NCI-H2107 treated with DMSO at 0.1 percent for 48 hours (cell line): ENCODE data around the gene SSX1.
"Not testable (repeated sequence)": the region's sequence is repeated elsewhere in the genome, so short reads cannot be mapped to it uniquely, and the experiment has no call there.

Experiments used
- DNase-seq: peaks from one replicate; lab custom pipeline; 2025; ENCODE audit not compliant: unreplicated experiment; lab: John Stamatoyannopoulos, UW

The SSX1 gene

GRCh38 chrX:48255062-48255796, at the start of gene SSX1:
SSX1 (plus strand) TSS chrX:48255392; CDS start chrX:48257242, 1,850 bp downstream.
- not testable (repeated sequence) for DNase-seq

DNA sequence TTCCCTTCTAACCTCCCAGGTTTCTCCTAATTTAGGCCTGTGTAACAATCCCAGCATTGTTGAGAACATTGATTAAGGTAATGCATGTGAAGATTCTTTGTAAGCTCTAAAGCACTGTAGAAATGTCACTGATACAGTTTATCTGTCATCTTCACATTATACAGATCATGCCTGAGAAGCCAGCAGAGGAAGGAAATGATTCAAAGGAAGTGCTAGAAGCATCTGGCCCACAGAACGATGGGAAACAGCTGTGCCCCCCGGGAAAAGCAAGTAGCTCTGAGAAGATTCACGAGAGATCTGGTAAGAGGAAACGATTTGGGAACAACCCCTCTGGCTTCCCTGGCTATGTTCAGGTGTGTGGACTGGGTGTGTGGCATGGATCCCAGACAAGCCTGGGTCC, 40.9 kb upstream of the SSX1 start:
- not testable (repeated sequence) for DNase-seq

GRCh38 chrX:48224196-48224595, 31.0 kb upstream of the SSX1 start:
- DNase-seq, result not testable (repeated sequence)

DNA sequence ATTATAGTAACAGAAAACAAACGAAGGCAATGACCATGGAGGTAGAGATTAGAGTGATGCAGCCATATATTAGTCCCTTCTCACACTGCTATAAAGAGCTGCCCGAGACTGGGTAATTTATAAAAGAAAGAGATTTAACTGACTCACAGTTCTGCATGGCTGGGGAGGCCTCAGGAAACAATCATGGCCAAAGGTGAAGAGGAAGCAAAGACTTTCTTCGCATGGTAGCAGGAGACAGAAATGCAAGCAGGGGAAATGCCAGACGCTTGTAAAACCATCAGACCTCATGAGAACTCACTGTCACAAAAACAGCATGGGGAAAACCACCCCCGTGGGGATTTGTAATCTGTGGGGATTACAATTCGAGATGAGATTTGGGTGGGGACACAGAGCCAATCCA, 2.2 kb upstream of the SSX1 start:
- DNase-seq, result not testable (repeated sequence)

DNA sequence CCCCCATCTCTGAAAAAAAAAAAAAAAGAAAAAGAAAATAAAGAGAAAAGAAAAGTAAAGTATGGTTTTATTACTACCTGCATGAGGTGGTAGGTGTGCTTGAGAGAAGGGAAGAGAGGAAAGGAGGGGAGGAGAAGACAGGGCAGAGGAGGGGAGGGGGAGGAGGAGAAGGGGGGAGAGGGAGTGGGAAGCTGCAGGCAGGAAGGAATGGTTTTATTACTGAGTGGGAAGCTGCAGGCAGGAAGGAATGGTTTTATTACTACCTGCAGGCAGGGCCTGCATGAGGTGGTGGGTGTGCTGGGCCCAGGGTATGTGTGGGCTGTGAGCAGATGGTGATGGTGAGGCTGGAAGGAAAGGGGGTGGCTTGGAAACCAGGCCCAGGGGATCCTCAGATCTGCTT, 19.2 kb downstream of the SSX1 start:
- not testable (repeated sequence) for DNase-seq

DNA sequence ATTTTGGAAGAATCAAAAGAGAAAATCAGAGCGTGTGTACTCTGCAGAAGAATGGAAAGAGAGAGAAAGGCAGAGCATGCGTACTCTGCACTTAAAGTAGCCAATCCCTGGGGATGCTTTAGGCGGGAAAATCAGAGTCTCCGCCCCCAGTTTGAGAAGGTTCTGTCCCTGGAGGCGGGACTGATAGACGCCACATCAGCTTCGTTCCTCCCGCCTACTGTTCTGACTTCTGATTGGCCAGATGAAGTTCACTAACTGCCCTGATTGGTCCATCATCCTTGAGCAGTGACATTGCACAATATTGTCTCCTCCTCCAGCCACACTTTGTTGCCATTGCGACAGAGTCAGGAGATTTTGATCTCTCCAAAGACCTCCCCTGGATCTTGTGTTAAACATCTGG, 23.8 kb downstream of the SSX1 start:
- no peak for DNase-seq

GRCh38 chrX:48280729-48281128, 25.5 kb downstream of the SSX1 start:
- DNase-seq, result not testable (repeated sequence)

GRCh38 chrX:48306175-48306574, 51.0 kb downstream of the SSX1 start:
- no peak for DNase-seq

GRCh38 chrX:48313996-48314395, 58.8 kb downstream of the SSX1 start:
- DNase-seq, result not testable (repeated sequence)
